ENCODE measurements around the gene NSG2.
"Not testable (repeated sequence)": the region's sequence is repeated elsewhere in the genome, so short reads cannot be mapped to it uniquely, and the experiment has no call there.

NSG2 gene

DNA sequence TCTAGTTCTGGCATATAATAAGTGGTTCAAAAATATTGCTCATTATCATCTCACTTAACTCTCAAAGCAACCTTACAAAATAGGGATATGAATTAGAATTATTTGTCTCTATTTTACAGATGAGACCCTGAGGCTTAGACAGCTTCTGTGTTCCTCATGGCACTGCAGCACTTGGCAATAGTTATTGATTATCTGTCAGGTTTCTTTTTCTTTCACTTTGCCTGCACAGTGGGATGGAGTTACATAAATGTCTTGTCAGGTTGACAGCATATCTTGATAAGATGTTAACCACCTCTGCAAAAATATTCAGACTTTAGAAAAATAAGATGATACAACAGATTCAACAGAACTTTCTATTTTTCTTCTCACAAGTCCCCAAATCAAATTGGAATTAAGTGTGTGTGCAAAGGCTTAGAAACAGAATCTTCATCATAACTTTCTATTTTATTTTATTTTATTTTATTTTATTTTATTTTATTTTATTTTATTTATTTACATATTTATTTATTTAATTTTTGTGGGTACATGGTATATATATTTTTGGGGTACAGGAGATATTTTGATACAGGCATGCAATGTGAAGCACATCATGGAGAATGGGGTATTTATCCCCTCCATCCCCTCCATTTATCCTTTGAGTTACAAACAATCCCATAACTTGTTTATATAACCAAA is 17.7 kb downstream of the NSG2 start:
- DNase-seq = no peak

- DNase-seq = no peak
Measured at GRCh38 chr5:174064171-174064570, 18.7 kb downstream of the NSG2 start.

DNA sequence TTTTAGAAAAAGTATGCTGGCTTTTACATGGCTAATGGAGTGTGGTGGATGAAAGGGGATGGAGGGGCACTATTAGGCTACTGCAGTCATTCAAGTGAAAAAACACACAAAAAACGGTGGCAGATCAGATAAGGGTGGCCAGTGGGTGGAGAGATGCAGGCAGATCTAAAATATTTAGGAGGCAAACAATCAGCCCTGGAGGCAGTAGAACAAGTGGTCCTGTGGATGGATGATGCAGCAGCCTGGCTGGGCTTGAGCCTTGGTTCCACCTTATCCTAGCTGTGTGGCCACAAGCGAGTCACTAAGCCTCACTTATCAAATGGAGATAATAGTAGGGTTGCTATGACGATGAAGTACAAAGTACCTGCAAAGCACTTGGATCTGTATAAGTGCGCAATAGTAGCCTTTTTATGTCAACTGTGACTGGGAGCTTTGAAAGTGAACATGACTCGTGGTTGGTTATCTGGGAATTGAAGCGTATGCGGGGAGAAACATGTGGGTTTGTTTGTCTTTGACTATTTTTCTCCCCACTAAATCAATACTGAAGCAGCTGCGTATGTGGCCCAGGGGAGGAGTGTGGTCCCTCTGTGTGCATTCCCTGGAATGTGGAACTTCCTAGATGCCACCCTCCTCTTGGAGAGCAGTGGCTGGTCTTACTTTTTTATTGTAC is 20.2 kb downstream of the NSG2 start:
- DNase-seq = no peak

DNA sequence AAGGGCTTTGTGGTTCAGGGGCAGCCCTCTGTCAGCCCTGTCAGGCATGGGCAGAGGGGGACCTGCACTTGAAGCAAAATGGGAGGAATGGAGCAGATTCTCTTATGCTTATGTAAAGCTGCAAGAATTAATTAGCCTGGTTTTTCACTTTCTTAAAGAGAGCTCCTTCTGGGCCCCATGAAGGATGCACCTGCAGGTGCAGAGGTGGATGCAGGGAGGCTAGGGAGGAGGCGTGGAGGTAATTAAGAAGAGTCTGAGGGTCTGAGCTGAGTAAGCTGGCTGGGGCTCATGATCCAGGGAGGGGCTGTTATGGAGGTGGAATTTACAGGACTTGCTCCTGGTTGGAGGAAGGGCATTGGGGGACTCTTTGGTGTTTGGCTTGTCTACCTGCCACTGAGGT is 22.0 kb downstream of the NSG2 start:
- DNase-seq = no peak

GRCh38 chr5:174071484-174071883 is 26.0 kb downstream of the NSG2 start:
- no peak for DNase-seq

DNA sequence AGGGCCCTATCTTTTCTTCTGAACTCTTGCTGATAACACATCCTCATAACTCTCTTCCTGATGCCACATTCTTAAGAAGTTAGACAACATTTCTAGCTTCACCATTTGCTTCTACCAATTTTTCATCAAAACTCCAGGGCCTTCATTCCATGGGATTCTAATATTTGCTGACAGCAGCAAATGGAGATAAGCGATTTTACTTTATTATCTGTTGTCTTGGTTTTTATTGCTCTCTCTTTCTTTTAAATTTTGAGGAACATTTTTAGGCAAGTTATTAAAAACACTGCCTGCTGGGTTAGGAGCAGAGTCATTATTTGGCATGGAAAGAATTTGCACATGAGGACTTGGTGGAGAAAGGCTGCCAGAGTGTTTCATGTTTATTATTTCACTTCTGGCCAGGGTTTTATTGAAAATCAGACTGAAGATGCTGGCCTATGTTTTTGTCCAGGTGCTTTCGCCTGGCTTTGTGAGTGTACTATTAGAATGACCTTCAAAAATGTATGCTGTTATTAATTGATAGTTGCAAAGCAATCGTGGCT is 27.7 kb downstream of the NSG2 start:
- DNase-seq = no peak

DNA sequence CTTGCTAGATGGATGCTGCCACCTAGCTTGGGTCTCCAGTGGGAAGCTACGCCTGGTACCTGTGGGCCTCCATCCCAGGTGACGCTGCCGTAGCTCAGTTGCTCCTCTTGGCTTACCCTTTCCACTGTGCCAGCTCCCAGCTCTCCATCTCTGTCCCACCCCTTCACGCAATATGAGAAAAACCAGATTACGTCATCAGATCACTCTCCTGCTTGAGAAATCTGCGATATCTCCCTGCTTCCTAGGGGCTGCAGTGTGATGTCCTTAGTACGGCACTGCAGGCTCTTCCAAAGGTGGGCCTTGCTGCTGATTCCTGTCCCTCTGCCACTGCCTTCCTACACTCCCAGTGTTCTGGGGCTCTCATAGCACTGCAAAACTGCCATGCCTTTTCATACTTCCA is 28.9 kb downstream of the NSG2 start:
- no peak for DNase-seq

DNA sequence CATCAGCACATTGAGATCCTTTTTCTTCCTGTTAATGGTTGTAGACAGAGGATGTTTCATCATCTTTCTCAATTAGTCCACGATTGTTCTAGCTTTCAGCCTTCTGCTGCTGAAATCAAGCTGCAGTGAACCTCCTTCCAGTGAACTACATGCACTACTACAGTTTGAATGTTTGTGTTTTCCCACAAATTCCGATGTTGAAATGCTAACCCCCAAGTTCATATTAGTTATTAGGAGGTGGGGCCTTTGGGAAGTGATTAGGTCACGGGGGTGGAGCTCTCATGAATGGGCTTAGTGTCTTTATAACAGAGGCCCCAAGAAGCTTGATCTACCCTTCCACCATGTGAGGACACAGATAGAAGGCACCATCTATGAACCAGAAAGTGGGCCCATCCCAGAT is 32.9 kb downstream of the NSG2 start:
- DNase-seq = no peak

- DNase-seq = no peak
Measured at GRCh38 chr5:174082286-174082685, 36.8 kb downstream of the NSG2 start.

DNA sequence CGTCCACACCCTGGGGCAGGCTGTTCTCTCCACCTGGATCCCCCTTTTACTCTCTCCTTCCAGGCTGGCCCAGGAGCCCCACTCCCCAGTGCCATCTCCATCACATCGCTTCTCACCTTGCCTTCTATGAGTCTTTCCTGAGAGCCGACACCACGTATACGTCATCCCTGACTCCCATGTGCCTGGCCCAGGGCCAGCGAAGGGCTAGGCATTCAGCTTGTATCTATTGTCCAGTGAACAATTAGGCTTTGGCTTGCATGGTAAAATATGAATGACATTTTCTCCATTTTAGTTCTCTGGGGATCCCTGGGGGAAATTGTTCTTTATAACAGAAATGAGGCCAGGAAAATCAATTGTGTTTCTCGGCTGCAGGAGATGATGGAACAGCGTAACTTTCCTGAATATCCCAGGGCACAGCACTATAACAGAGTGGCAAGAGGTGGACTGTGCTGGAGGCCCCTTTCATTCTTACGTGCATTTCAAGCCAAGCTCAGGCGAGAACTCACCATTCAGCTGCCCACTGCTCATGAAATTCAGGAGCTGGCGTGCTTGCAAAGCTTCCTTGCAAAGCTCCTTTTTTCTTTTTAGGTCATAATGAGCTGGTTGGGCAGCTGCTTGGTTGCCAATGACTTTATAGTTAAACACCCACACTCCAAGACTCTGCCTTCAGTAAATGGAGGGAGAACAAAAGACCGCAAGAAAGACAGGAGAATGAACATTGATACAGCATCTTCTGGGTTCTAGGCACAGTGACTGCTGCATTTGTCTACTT is 37.7 kb downstream of the NSG2 start:
- DNase-seq = no peak

DNA sequence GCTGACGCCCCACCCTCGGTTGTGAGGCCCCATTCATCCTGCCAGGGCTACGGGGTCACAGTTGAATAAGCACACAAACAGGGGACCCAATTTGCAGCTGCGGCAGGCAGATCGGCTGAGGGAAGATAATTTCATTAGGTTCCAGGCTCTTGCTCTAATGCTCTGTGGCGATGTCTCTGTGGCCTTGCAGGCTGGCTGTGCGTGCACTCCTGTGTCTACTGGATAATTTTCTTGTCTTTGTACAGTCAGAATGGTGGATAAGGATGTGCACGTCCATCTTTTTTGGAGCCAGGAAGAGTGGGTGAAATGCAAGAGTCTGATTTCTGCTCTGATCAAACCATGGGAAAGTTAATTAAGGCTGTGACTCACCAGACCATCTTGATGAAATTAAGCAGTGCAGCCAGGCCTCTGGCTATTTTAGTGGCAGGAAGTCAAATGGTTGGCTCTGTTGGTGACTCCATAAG is 39.2 kb downstream of the NSG2 start:
- no peak for DNase-seq

DNA sequence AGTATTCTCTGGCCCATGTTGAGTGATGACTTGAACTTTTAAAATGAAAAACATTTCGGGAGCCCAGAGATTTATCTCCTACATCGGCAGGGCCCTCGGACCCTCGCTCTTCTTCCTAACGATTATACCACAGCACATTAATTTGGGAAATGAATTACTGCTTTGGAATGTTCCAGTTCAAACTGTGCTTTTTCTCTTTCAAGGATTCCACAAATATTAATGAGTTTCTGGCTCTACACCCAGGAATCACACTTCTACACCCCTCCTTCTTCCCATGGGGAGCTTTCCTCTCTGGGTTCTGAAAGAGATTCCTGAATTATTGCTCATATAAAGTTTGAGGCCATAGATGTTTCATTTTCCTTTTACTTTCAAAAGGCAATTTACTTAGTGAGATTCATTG is 41.2 kb downstream of the NSG2 start:
- no peak for DNase-seq

GRCh38 chr5:174087783-174088182 is 42.3 kb downstream of the NSG2 start:
- no peak for DNase-seq

DNA sequence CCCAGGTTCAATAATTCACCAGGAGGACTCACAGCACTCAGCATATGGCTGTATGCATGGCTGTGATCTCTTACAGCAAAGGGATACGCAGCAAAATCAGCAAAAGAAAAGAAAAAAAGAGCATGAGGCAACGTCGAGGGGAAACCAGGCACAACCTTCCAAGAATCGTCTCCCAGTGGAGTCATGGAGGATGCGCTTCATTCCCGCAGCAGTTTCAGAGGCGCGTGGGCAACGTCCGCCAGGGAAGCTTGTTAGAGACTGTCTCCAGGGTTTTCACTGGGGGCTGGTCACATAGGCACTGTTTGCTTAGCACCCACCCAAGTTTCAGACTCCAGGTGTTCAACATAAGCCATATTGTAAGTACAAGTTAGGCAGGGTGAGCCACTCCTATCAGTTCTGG is 44.6 kb downstream of the NSG2 start:
- no peak for DNase-seq

- DNase-seq = no peak
Measured at GRCh38 chr5:174093123-174093522, 47.6 kb downstream of the NSG2 start.

DNA sequence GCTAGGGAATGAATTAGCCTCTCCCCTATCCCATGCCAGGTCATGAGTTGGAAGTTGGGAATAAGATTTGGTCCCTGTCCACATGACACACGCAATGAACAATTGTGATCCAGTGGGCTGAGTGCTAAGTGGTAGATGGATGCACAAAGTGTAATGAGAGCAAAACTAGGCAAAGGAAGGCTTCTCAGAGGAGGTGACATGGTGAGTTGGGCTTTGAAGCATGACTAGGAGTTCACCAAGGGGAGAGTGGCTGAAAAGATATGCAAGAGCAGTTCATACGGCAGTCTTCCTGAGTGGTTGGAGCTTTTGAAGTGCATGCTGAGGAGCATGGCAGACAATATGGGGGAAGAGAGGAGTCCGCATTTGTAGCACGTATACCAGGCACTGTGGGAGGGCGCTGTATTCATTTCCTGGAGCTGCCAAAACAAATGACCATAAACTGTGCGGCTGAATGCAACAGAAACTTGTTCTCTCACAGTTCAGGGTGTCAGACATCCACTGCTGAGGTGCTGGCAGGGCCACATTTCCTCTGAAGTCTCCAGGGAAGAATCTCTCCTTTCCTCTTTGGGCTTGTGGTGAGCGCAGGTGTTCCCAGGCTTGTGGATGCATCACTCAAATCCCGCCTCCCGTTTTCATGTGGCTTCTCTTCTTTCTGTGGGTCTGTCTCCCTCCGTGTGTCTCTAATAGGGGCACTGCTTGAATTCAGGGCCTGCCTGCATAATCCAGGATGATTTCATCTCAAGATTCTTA is 49.5 kb downstream of the NSG2 start:
- DNase-seq = no peak

GRCh38 chr5:174096619-174097018 is 51.1 kb downstream of the NSG2 start:
- no peak for DNase-seq

DNA sequence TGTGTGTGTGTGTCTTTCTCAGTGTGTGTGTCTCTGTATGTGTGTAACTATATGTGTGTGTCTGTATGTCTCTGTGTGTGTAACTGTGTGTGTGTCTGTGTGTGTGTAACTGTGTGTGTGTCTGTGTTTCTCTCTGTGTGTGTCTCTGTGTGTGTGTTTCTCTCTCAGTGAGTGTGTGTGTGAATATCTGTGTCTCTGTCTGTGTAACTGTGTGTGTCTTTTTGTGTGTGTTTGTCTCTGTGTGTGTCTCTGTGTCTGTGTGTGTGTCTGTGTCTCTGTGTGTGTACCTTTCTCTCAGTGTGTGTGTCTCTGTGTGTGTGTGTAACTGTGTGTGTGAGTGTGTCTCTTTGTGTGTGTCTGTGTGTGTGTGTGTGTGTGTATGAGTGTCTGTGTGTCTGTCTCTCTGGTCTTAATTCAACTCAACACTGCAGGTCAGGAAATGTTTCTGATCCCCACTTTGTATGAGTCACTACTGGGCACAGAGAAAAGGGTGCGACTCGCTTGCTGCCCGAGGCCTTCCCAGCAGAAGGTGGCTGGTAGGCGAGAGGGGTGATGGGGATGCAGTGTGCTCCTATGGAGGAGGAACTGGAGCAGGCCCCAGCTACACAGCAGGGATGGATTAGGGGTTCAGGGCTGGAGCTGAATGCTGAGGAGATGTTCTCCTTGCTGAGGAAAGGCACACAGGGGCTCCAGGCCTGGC is 52.1 kb downstream of the NSG2 start:
- no peak for DNase-seq

- DNase-seq = no peak
Measured at GRCh38 chr5:174098694-174099093, 53.2 kb downstream of the NSG2 start.

DNA sequence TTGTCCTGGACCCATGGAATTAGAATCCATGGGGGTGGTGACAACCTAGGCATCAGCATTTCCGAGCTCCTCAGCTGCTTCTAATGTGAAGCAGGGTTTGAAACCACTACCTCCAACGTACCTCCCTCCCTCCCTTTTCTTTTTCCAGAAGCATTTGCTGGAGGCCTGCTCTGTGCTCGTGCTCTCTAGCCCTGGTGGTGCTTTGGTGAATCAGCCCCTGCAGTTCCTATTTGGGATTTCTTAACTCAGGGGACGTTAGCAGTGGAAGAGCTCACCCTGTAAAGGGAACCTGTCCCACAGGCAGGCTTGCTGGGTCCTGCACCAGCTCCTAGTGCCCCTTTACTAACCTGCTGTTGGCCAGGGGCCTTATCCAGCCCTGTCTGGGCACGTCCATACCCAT is 55.0 kb downstream of the NSG2 start:
- DNase-seq = no peak

DNA sequence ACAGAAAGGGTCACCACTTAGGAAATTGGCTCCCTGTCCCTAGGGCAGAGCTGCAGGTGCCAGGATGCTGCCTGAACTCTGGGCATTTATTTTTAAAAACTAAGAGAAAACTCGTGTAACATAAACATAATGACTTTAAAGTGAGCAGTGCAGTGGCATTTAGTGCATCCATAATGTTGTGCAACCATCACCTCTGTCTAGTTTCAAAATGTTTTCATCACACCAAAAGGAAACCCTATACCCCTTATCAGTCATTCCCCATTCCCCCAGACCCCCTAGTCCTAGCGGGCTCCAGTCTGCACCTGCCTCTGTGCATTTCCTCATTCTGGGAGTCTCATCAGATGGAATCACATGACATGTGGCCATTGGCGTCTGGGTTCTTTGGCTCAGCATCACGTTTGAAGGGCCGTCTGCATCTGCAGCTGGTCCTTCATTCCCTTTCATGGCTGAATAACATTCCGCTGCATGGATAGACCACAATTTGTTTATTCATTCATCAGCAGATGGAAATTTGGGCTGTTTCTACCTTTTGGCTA is 55.8 kb downstream of the NSG2 start:
- no peak for DNase-seq

GRCh38 chr5:174102574-174102973 is 57.1 kb downstream of the NSG2 start:
- DNase-seq = not testable (repeated sequence)
